Stomach (tissue), 9 donors: ENCODE measurements around the gene FNDC3B. TPM values are rescaled to one million over a fixed set of nuclear protein-coding genes. Genes with fewer than 3 reads are reported as not detected.

Source experiments
- DNase-seq, 2 donors: peaks; one replicate each; pipeline versions ENCODE4 v3.0.0 to v3.0.0-alpha.2; 2013 to 2019
- H3K27ac ChIP-seq, 5 donors: fragments of 200-600 bp in 4 of 5; sonication (generic) in 4 of 5; one replicate each; pipeline ENCODE4 v1.5.1; 2013 to 2019; ENCODE audit warnings: mild to moderate bottlenecking in 1 of 5, moderate library complexity in 1 of 5
- H3K27me3 ChIP-seq, 3 donors: fragments of 200-600 bp; sonication (generic); one replicate each; pipeline ENCODE4 v1.5.1; 2017 to 2019; ENCODE audit warnings: mixed run types in 1 of 3
- H3K36me3 ChIP-seq, 4 donors: fragments of 200-600 bp; sonication (generic); 1 replicate in 3 of 4; 2 replicates in 1 of 4; pipeline ENCODE4 v1.5.1; 2016 to 2019
- H3K4me1 ChIP-seq, 4 donors: fragments of 200-600 bp; sonication (generic); one replicate each; pipeline ENCODE4 v1.5.1; 2016 to 2019
- H3K4me3 ChIP-seq, 4 donors: fragments of 200-600 bp; sonication (generic) in 3 of 4; one replicate each; pipeline ENCODE4 v1.5.1; 2016 to 2019; ENCODE audit warnings: mild to moderate bottlenecking in 1 of 4
- H3K9me3 ChIP-seq, 4 donors: fragments of 200-600 bp; sonication (generic); one replicate each; pipeline ENCODE4 v1.5.1; 2016 to 2019
- EP300 ChIP-seq: sonication (generic); formaldehyde crosslinking; IDR thresholded peaks from one replicate; pipeline ENCODE4 v1.6.1; 2017; ENCODE audit warnings: antibody characterized with exemption
- POLR2A ChIP-seq, 4 donors: fragments of 450-650 bp; IDR thresholded peaks; one replicate each; pipeline ENCODE4 v1.6.1; 2016; ENCODE audit warnings: antibody characterized with exemption in 4 of 4, control low read depth in 2 of 4, mild to moderate bottlenecking in 1 of 4, moderate library complexity in 1 of 4
- POLR2AphosphoS5 ChIP-seq, 3 donors: sonication (generic); formaldehyde crosslinking; IDR thresholded peaks; one replicate each; pipeline ENCODE4 v1.6.1; 2016; ENCODE audit warnings: antibody characterized with exemption in 3 of 3
- WGBS, 5 donors: extraction: QIAGEN DNeasy Blood & Tissue Kit in 3 of 5; methylation state at CpG; one replicate each; pipeline versions ENCODE4 v1.1.5 to v1.1.7; 2013 to 2018; 5-methylcytosine and 5-hydroxymethylcytosine counted together
- intact Hi-C: fragments of 100-400 bp; cut with DNase I; formaldehyde crosslinking; loops from one replicate; pipeline ENCODE4 v1.15.1; 2023; ENCODE audit warnings: low total_unique reads
- polyA plus RNA-seq, 3 donors: library from polyadenylated mRNA; stranded (reverse); fragments of 200-250 nt; gene quantifications; one replicate each; pipeline ENCODE4 v1.2.3, GENCODE V29; 2013
- total RNA-seq, 5 donors: library from RNA; depleted of rRNA; stranded (reverse); fragments of >200 nt; gene quantifications; one replicate each; pipeline versions ENCODE4 v1.1.0 to v1.2.3, GENCODE V29; 2014 to 2016
- TF ChIP-seq, protein P1 (sequence below), 7 experiments: fragments of 450-650 bp in 4 of 7; fragments of 200-600 bp in 3 of 7; sonication (generic) in 3 of 7; IDR thresholded peaks; one replicate each; pipeline ENCODE4 v1.5.1; 2016 to 2019; ENCODE audit warnings: antibody characterized with exemption in 7 of 7, control low read depth in 2 of 7, mild to moderate bottlenecking in 1 of 7
- donor health status: healthy with polysubstance abuse.
- donor health status: Bipolar disorder and iron deficiency.
- donor health status: healthy.

Gene FNDC3B
- total and polyA plus RNA-seq, 8 donors = 6.0 to 229 (median 53.7) TPM

DNA sequence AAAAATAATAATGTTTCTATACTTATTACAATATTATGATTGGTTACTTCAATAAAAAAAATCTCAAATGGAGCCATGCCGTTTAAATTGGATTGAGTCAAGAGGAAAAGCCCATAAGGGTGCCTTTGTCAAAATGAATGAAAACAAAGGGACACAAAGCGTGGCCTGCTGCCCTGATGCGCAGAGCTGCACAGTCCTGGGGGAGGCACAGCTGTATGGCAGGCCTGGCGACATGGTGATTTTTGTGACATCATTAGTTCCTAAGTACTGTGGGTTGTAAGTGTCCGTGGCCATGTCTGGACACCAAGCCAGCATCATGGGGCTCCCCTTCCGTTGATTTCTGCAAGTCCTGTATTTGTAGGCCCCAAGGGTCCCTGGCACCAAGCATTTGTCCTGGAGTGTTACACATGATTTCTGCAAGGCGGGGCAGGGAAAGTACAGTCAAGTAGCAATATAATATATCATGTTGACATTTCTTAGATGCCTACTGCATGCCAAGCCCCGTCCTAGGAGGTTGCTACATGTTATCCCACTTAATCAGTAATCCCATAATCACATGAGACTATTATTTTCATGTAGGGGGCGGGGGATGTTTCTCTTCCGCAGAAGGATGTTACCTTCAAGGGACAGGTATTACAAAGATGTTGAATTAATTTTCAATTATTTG is 349.2 kb downstream of the FNDC3B start:
- intact Hi-C loops = no loop called here

DNA sequence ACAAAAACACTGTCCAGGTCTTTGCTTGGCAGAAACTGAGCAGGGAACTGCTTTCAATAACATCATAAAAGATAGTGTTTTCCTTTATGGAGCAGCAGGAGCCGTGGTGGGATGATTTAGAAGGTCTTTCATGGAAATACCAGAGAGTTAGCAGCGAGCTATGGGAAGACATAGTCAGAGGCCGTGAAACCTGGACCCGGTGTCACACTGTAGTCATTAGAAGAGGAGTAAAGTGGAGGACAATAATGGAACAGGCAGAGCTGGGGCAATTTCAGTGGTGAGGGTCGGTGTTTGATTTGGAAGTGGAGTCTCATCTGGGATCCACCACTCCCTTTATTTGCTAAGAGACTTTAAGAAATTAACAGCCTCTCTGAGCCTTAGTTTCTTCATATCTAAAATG is 351.4 kb downstream of the FNDC3B start:
- peaks cover 0 to 26% (median 12%) of the 10 kb centered on the region in 4 donors for H3K4me1 ChIP-seq
- DNase-seq = no peak
- H3K9me3 ChIP-seq = no peaks in the 10 kb centered on the region
- no peaks in the 10 kb centered on the region for H3K27me3 ChIP-seq
- H3K4me3 ChIP-seq = no peak overlapping the region
- WGBS, 5 donors = 86 to 94% (median 92%) methylated on average over 5 of the region's 5 CpGs
- TF ChIP-seq EP300 (no peak), POLR2AphosphoS5 (IDR thresholded peaks at IDR 0.05) (no peak), POLR2A (IDR thresholded peaks at IDR 0.05) (no peak)
- TF ChIP-seq, protein P1, sequence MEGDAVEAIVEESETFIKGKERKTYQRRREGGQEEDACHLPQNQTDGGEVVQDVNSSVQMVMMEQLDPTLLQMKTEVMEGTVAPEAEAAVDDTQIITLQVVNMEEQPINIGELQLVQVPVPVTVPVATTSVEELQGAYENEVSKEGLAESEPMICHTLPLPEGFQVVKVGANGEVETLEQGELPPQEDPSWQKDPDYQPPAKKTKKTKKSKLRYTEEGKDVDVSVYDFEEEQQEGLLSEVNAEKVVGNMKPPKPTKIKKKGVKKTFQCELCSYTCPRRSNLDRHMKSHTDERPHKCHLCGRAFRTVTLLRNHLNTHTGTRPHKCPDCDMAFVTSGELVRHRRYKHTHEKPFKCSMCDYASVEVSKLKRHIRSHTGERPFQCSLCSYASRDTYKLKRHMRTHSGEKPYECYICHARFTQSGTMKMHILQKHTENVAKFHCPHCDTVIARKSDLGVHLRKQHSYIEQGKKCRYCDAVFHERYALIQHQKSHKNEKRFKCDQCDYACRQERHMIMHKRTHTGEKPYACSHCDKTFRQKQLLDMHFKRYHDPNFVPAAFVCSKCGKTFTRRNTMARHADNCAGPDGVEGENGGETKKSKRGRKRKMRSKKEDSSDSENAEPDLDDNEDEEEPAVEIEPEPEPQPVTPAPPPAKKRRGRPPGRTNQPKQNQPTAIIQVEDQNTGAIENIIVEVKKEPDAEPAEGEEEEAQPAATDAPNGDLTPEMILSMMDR (IDR thresholded peaks at IDR 0.05) = no peak
- peaks cover 0 to 13% (median 7%) of the 10 kb centered on the region in 4 donors for H3K36me3 ChIP-seq
- intact Hi-C loops = no loop called here
- H3K27ac ChIP-seq = no peak overlapping the region

More for the DNA sequence above, 349.2 kb downstream of the FNDC3B start:
- Histone ChIP-seq H3K36me3 (peaks cover 0 to 13% (median 7%) of the 10 kb centered on the region in 4 donors), H3K4me3 (no peak overlapping the region), H3K27ac (no peak overlapping the region), H3K27me3 (no peaks in the 10 kb centered on the region), H3K4me1 (peaks cover 0 to 32% (median 16%) of the 10 kb centered on the region in 4 donors), H3K9me3 (no peaks in the 10 kb centered on the region)
- 78 to 82% (median 81%) methylated on average over 10 of the region's 10 CpGs for WGBS, 5 donors
- TF ChIP-seq, protein P1 (IDR thresholded peaks at IDR 0.05) = no peak
- TF ChIP-seq POLR2A (IDR thresholded peaks at IDR 0.05) = no peak
- TF ChIP-seq POLR2AphosphoS5 (IDR thresholded peaks at IDR 0.05) = no peak
- no peak for DNase-seq

DNA sequence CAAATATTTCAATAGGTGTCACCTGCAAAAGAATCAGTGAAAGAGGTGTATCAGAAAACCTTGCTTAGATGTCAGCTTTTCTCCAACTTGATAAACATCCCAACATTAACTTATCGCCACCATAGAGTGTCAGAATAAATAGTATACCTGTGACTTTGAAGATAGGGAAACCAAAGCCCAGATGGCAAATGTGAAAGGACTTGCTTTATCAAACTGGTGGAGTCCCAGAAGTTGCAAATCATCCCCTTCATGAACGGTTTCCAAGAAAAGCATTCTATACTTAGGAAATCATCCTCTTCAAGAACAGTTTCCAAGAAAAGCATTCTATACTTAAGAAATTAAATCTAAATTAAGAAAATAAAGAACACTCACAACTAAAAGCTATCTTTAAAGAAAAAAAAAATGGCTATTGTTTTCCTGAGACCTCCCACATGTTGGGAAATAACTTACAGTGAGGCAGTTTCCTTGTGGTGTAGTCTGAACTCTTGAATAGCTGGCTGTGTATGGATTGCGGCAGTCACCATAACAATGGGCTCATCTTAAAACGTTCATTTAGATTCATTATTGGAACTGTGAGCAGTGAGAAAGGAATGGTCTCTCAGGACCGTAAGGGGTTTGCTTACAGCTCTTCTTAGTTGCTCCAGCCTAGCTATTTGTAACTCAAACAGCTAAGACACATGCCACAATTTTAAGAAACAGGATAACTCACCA is 352.4 kb downstream of the FNDC3B start:
- no peak overlapping the region for H3K27ac ChIP-seq
- H3K4me3 ChIP-seq = no peak overlapping the region
- H3K9me3 ChIP-seq = no peaks in the 10 kb centered on the region
- TF ChIP-seq, protein P1 (IDR thresholded peaks at IDR 0.05) = no peak
- TF ChIP-seq POLR2AphosphoS5 (IDR thresholded peaks at IDR 0.05) (no peak), EP300 (no peak), POLR2A (IDR thresholded peaks at IDR 0.05) (no peak)
- no peaks in the 10 kb centered on the region for H3K27me3 ChIP-seq
- 55 to 65% (median 61%) methylated on average over 5 of the region's 5 CpGs for WGBS, 5 donors
- peak in 1 of 2 donors; percentile 33 for DNase-seq
- intact Hi-C loops = no loop called here
- peaks cover 0 to 26% (median 12%) of the 10 kb centered on the region in 4 donors for H3K4me1 ChIP-seq
- H3K36me3 ChIP-seq = peaks cover 0 to 20% (median 12%) of the 10 kb centered on the region in 4 donors

DNA sequence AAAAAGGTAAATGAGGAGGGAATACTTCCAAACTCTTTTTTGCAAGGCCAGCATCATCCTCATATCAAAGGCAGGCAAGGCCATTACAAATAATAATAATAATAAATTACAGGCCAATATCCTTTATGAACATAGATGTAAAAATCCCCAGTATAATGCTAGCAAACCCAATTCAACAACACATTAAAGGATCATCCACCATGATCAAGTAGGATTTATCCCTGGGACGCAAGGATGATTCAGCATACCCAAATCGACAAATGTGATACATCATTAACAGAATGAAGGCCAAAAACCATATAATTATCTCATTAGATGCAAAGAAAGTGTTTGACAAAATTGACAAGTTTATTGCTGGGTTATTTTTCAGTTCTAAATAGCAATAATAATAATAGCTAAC is 355.3 kb downstream of the FNDC3B start:
- WGBS, 5 donors = 95 to 98% (median 97%) methylated on average over 2 of the region's 2 CpGs
- Histone ChIP-seq H3K9me3 (no peaks in the 10 kb centered on the region), H3K36me3 (peaks cover 0 to 49% (median 33%) of the 10 kb centered on the region in 4 donors), H3K27me3 (no peaks in the 10 kb centered on the region), H3K4me1 (peaks cover 0 to 23% (median 10%) of the 10 kb centered on the region in 4 donors), H3K4me3 (no peak overlapping the region), H3K27ac (no peak overlapping the region)
- no peak for DNase-seq
- intact Hi-C loops = no loop called here
- TF ChIP-seq POLR2AphosphoS5 (IDR thresholded peaks at IDR 0.05) (no peak), POLR2A (IDR thresholded peaks at IDR 0.05) (no peak), EP300 (no peak)
- TF ChIP-seq, protein P1 (IDR thresholded peaks at IDR 0.05) = no peak
